Measurements from ENCODE around the gene PROZ.
"Not testable (repeated sequence)": the region's sequence is repeated elsewhere in the genome, so short reads cannot be mapped to it uniquely, and the experiment has no call there.

Gene PROZ

GRCh38 chr13:113157206-113157928 lies 1.1 kb upstream of the PROZ start:
- DNase-seq (ENCODE audit: low read depth), result no peak

GRCh38 chr13:113158946-113159345 lies 498 bp downstream of the PROZ start:
- DNase-seq (ENCODE audit: low read depth), result no peak

GRCh38 chr13:113159701-113160100 lies 1.3 kb downstream of the PROZ start:
- DNase-seq (ENCODE audit: low read depth), result no peak

GRCh38 chr13:113160983-113161382 lies 2.5 kb downstream of the PROZ start:
- DNase-seq (ENCODE audit: low read depth), result no peak

- no peak for DNase-seq (ENCODE audit: low read depth)
These were observed 3.0 kb downstream of the PROZ start for GRCh38 chr13:113161433-113161832.

GRCh38 chr13:113161975-113162374 lies 3.5 kb downstream of the PROZ start:
- not testable (repeated sequence) for DNase-seq (ENCODE audit: low read depth)

GRCh38 chr13:113162783-113163685 lies 4.6 kb downstream of the PROZ start:
- DNase-seq (ENCODE audit: low read depth), result no peak

GRCh38 chr13:113164492-113164891 lies 6.0 kb downstream of the PROZ start:
- no peak for DNase-seq (ENCODE audit: low read depth)

GRCh38 chr13:113166266-113166665 lies 7.8 kb downstream of the PROZ start:
- no peak for DNase-seq (ENCODE audit: low read depth)

GRCh38 chr13:113166681-113167080 lies 8.2 kb downstream of the PROZ start:
- no peak for DNase-seq (ENCODE audit: low read depth)

- DNase-seq (ENCODE audit: low read depth), result no peak
These were observed 8.7 kb downstream of the PROZ start for GRCh38 chr13:113167155-113167554.

GRCh38 chr13:113167575-113167974 lies 9.1 kb downstream of the PROZ start:
- DNase-seq (ENCODE audit: low read depth), result no peak

- no peak for DNase-seq (ENCODE audit: low read depth)
These were observed 9.8 kb downstream of the PROZ start for GRCh38 chr13:113168211-113168610.

GRCh38 chr13:113169277-113170272 lies 11.1 kb downstream of the PROZ start:
- no peak for DNase-seq (ENCODE audit: low read depth)

- DNase-seq (ENCODE audit: low read depth), result no peak
These were observed 12.1 kb downstream of the PROZ start for GRCh38 chr13:113170511-113170910.

GRCh38 chr13:113171250-113172125 lies 13.0 kb downstream of the PROZ start:
- no peak for DNase-seq (ENCODE audit: low read depth)

GRCh38 chr13:113172419-113172926 lies 14.0 kb downstream of the PROZ start:
- no peak for DNase-seq (ENCODE audit: low read depth)

- no peak for DNase-seq (ENCODE audit: low read depth)
These were observed 17.8 kb downstream of the PROZ start for GRCh38 chr13:113176280-113176679.

- no peak for DNase-seq (ENCODE audit: low read depth)
These were observed 18.4 kb downstream of the PROZ start for GRCh38 chr13:113176822-113177221.

- peak; percentile 89 for DNase-seq (ENCODE audit: low read depth)
These were observed 19.8 kb downstream of the PROZ start for GRCh38 chr13:113178070-113178895.
